Activated T-helper 2 cell treated with anti-CD3 and anti-CD28 coated beads, Interferon-gamma antibody, Interleukin-2, Interleukin-4, amounts not matched to agents 10 μg/mL and 5 μg/mL and 100 μg/mL, durations not matched to agents 14 hours and 24 hours and 36 hours (primary cell): Measurements from ENCODE around the gene ZCCHC14. TPM values are rescaled to one million over a fixed set of nuclear protein-coding genes. Genes with fewer than 3 reads are reported as not detected.

Experiments
- DNase-seq: peaks from one replicate; pipeline ENCODE4 v3.0.0; 2021; ENCODE audit warnings: low spot score
- H3K27ac Mint-ChIP-seq: one replicate; pipeline ENCODE4 v1.8.0; 2021; ENCODE audit warnings: mixed read lengths
- H3K27me3 Mint-ChIP-seq: one replicate; pipeline ENCODE4 v1.8.0; 2021; ENCODE audit warnings: low read depth, mixed read lengths
- H3K36me3 Mint-ChIP-seq: one replicate; pipeline ENCODE4 v1.8.0; 2021; ENCODE audit warnings: low read depth, mixed read lengths
- H3K4me1 Mint-ChIP-seq: one replicate; pipeline ENCODE4 v1.8.0; 2021; ENCODE audit warnings: low read depth, mixed read lengths
- H3K4me3 Mint-ChIP-seq: one replicate; pipeline ENCODE4 v1.8.0; 2021; ENCODE audit warnings: low read depth, mild to moderate bottlenecking, moderate library complexity, mixed read lengths
- H3K9me3 Mint-ChIP-seq: one replicate; pipeline ENCODE4 v1.8.0; 2021; ENCODE audit warnings: mixed read lengths
- intact Hi-C: fragments of 100-400 bp; cut with micrococcal nuclease; formaldehyde crosslinking; loops from one replicate; pipeline ENCODE4 v1.15.1; 2023
- total RNA-seq: library from RNA; stranded (reverse); gene quantifications from 2 replicates; pipeline ENCODE4 v1.2.3, GENCODE V29; 2022

The ZCCHC14 gene
- total RNA-seq, 1 donor from 2014 or later, result 8.0 TPM

DNA sequence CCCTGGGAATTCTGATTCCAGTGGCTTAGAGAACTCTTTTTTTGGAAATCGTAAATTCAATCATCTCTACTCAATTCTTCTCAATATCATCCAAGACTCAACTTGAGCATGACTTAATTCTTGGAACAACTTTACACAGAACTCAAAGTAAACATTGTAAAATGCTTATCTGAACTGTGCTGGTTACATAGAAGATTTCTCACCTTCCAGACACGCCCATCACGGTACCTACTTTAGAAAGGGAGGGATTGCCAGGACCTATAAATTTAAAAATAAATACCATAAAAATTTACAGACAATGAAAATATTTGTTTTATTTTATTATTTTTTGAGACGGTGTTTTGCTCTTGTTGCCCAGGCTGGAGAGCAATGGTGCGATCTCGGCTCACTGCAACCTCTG, 74.2 kb downstream of the ZCCHC14 start:
- intact Hi-C loops, result loop anchor here (5.0 kb wide), 1 partner anchor 219 kb away; no protein-coding TSS in a partner anchor
- no peak overlapping the region for H3K4me3 Mint-ChIP-seq
- H3K36me3 Mint-ChIP-seq, result peaks cover 12% of the 10 kb centered on the region
- no peaks in the 10 kb centered on the region for H3K27me3 Mint-ChIP-seq
- H3K27ac Mint-ChIP-seq, result no peak overlapping the region
- H3K9me3 Mint-ChIP-seq, result no peaks in the 10 kb centered on the region
- no peak for DNase-seq
- no peaks in the 10 kb centered on the region for H3K4me1 Mint-ChIP-seq

DNA sequence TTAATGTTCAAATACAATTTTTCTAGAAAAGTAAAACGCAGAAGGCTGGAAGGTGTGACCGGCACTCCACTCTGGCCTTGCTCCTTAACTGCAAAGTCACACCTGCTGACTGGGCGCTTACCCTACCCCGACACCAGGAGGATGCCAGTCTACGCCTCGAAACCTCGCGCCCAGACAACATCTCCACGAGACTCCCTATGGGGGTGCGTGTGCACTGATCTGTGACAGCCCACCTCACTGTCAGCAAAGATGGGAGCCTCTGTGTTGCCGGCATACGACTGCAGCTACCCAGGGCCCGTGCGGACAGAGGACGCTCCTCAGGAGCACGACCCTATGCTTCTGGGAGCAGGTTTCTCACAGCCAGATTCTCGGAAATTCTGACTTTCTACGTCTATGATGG, 74.6 kb downstream of the ZCCHC14 start:
- Mint-ChIP-seq H3K27me3 (no peaks in the 10 kb centered on the region), H3K4me1 (no peaks in the 10 kb centered on the region), H3K4me3 (no peak overlapping the region), H3K36me3 (peaks cover 12% of the 10 kb centered on the region), H3K9me3 (no peaks in the 10 kb centered on the region), H3K27ac (no peak overlapping the region)
- intact Hi-C loops, result loop anchor here (5.0 kb wide), 1 partner anchor 219 kb away; no protein-coding TSS in a partner anchor
- DNase-seq, result no peak

DNA sequence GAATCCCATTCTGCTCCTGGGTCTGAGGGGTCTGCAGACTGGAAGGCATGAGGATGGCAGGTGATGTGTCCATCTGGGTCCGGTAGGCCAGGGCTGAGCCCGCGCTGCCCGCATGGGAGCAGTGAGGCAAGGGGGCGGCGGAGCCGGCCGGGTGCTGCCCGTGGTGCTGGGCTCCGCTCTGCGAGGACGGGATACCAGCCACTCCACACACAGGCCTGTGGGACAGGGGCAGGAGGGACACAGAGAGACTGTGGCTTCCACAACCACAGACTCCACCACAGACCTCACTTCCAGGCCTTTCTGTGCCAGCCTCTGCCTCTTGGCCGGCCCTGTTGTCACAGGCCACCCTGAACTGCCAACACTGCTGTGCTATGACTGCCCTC, 75.3 kb downstream of the ZCCHC14 start:
- DNase-seq, result no peak
- intact Hi-C loops, result loop anchor here (5.0 kb wide), 1 partner anchor 220 kb away; no protein-coding TSS in a partner anchor
- H3K4me1 Mint-ChIP-seq, result no peaks in the 10 kb centered on the region
- no peaks in the 10 kb centered on the region for H3K27me3 Mint-ChIP-seq
- no peaks in the 10 kb centered on the region for H3K9me3 Mint-ChIP-seq
- H3K36me3 Mint-ChIP-seq, result peaks cover 9% of the 10 kb centered on the region
- H3K27ac Mint-ChIP-seq, result no peak overlapping the region
- no peak overlapping the region for H3K4me3 Mint-ChIP-seq

DNA sequence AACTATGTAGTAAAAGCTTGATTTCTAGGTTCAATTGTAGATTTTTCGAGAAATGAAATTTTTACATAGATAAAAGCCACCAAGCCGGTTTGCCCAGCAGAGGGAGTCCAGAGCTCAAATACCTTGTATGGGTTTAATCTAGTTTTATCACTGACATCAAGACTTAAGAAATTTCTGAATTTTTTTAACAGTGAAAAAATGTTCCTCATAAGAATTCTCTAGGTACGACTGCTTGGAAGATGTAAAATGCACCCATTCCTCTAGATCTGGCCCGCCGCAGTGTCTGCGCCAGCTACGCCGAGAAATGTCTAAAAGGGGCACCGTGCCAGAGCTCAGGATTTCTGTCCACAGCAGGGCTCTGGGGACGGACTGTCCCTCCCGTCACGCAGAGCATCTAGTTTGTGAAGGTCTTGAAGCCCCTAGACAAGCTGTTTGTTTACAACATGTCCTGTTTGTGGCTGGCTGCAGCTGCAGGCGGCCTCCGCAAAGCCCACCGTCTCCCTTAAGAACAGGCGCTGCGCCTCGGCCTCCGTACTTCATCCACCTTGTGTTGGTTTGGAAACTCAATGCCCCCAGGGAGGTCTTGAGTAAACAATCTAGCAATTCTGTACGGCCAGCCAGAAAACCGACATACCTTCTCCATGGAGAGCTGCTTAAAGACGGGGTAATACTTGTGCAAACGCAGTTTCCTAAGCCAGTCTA, 75.8 kb downstream of the ZCCHC14 start:
- no peak overlapping the region for H3K27ac Mint-ChIP-seq
- no peak for DNase-seq
- intact Hi-C loops, result loop anchor here (5.0 kb wide), 1 partner anchor 220 kb away; no protein-coding TSS in a partner anchor
- H3K27me3 Mint-ChIP-seq, result no peaks in the 10 kb centered on the region
- H3K4me3 Mint-ChIP-seq, result no peak overlapping the region
- H3K36me3 Mint-ChIP-seq, result peaks cover 11% of the 10 kb centered on the region
- H3K4me1 Mint-ChIP-seq, result no peaks in the 10 kb centered on the region
- H3K9me3 Mint-ChIP-seq, result no peaks in the 10 kb centered on the region

DNA sequence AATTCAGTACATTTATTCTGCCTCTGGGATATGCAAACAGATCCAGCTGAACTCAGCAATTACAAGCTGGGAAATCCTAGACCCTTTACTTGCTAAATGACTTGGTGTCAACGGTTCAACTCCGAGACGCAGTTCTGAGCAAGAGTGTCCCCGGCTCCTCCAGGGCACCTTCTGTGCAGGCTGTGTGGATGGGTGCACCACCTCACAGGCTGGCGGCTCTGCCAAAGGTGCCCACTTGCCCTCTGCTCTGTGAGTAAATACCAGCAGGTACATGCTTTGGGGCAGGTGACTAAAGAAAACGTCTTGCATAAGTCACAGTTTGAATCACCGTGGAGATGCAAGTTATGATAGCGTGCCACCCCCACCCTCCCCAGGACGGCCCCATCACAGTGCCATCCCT, 77.4 kb downstream of the ZCCHC14 start:
- Mint-ChIP-seq H3K27me3 (no peaks in the 10 kb centered on the region), H3K4me1 (no peaks in the 10 kb centered on the region), H3K9me3 (no peaks in the 10 kb centered on the region), H3K4me3 (no peak overlapping the region), H3K27ac (no peak overlapping the region), H3K36me3 (peaks cover 16% of the 10 kb centered on the region)
- intact Hi-C loops, result loop anchor here (5.0 kb wide), 1 partner anchor 222 kb away; no protein-coding TSS in a partner anchor
- DNase-seq, result no peak

DNA sequence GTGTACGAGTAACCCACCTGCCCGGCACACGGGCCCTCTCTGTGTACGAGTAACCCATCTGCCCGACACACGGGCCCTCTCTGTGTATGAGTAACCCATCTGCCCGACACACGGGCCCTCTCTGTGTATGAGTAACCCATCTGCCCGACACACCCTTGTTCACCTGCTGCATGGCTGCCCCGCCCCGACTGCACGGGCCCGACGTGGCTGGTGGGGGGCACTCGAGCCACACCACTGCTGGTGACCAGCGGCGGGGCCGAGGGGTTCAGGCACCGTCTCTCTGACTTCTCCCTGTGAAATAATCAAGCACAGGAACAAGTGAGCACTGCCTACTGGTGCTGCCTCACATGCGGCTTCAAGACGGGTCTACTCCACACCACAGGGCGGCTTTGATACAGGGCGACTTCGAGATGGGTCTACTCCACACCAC, 78.6 kb downstream of the ZCCHC14 start:
- Mint-ChIP-seq H3K27ac (no peak overlapping the region), H3K4me3 (no peak overlapping the region), H3K27me3 (no peaks in the 10 kb centered on the region), H3K36me3 (peaks cover 17% of the 10 kb centered on the region), H3K9me3 (no peaks in the 10 kb centered on the region), H3K4me1 (no peaks in the 10 kb centered on the region)
- intact Hi-C loops, result no loop called here
- no peak for DNase-seq

DNA sequence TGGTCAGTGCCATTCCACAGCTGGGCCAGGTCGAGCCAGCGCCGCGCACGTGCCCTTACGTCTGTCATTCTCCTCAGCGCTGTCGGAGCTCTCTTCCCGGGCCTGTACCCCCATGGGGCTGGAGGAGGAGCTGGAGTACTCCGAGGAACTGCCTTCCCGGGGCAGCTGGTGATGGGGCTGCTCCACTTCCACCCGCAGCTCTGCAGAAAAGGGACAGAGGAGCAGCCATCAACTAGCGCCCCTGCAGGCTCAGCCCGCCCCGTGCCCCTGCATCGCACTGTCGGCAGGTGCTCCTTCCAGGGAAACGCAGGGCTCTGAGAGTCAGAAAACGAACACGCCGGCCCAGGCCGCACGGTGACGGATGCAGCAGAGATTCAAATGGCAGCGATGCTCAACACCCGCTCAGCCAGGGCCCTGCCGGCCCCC, 79.8 kb downstream of the ZCCHC14 start:
- H3K27ac Mint-ChIP-seq, result no peak overlapping the region
- no peak for DNase-seq
- H3K4me3 Mint-ChIP-seq, result no peak overlapping the region
- H3K9me3 Mint-ChIP-seq, result no peaks in the 10 kb centered on the region
- no peaks in the 10 kb centered on the region for H3K4me1 Mint-ChIP-seq
- H3K27me3 Mint-ChIP-seq, result no peaks in the 10 kb centered on the region
- peaks cover 17% of the 10 kb centered on the region for H3K36me3 Mint-ChIP-seq
- intact Hi-C loops, result no loop called here

DNA sequence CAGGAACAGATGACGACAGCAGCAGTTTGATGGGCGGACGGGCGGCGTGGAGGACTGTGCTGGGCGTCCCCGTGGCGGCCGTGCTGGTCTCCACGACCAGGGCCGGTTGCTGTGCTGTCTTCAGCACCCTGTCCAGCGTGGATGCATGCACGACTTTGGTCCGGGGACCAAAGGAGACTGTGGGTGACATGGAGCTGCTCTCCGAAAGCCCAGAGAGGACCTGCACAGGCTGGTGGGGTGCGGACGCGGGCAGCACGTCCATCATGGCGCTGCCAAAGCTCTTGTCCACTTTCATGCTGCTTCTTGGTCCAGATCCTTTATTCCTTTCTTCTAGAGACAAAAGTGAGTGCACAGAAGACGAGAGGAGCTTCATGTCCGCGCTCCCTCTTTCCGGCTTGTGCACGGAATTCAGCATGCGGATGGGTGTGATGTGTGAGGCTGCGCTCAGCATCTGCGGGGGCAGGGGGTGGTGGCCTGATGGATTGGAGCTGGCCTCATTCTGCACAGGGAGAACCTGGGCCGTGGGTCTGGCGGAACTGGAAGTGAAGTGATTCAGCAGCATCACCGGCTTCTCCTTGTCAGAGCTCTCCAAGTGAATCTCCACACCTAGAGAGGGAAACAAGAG, 80.3 kb downstream of the ZCCHC14 start:
- H3K36me3 Mint-ChIP-seq, result peaks cover 18% of the 10 kb centered on the region
- H3K27ac Mint-ChIP-seq, result no peak overlapping the region
- intact Hi-C loops, result no loop called here
- H3K4me1 Mint-ChIP-seq, result no peaks in the 10 kb centered on the region
- DNase-seq, result no peak
- H3K4me3 Mint-ChIP-seq, result no peak overlapping the region
- H3K9me3 Mint-ChIP-seq, result no peaks in the 10 kb centered on the region
- no peaks in the 10 kb centered on the region for H3K27me3 Mint-ChIP-seq

DNA sequence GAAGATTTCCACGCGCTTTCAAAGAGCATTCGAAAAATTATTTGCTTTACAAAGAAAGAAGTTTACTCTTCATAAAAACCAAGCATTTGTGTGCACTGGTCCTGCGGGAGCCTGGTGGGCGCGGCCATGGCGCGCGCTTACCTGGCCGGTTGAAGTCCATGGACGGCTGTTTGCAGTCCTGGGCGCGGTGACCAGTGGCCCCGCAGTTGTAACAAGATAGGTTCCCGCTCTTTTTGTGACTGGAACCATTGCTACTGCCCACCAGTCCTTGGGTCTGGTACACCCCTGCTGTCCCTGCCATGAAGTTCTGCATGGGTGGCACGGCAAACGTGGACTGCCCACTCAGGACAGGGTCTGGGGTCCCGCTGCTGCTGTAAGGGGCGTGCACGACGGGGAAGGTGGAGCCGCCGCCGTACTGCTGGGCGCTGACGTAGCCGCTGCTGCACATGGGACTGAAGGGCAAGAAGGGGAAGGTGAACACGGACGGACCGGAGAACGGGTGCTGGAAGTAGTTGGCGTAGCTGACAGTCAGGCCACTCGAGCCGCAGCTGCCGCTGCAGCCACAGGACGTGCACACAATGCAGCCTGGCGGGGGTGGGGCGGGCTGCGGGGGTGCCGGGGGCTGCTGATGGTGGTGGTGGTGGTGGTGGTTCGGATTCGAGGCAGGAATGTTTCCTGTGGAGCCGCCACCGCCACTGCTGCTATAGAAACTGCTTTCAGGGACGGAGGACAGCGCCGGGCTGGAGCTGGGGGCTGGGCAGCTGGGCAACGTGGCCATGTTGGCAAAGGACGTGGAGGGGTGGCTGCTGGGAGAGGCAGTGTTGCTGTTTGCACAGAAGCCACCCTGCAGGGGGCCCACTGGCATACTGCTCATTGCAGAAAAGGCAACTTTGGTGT, 81.2 kb downstream of the ZCCHC14 start:
- intact Hi-C loops, result no loop called here
- Mint-ChIP-seq H3K36me3 (peaks cover 20% of the 10 kb centered on the region), H3K27me3 (no peaks in the 10 kb centered on the region), H3K9me3 (no peaks in the 10 kb centered on the region), H3K4me3 (no peak overlapping the region), H3K27ac (no peak overlapping the region), H3K4me1 (no peaks in the 10 kb centered on the region)
- no peak for DNase-seq

DNA sequence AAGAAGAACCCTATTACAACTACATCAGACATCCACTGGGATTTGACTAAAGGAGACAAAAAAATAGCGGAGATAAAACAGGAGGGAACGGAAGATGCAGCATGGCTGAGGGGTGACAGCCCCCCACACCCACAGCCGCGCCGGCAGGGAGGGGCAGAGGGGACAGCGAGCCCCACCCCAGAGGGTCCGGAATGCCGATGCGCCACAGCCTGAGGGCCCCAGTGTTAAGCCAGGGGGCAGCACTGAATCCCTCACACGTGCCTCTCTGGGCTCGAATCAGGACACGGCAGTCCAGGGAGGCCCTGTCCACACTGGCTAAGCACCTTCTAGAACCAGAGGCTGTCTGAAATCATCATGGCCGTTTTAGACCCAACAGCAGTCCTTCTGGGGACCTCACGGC, 81.9 kb downstream of the ZCCHC14 start:
- H3K4me1 Mint-ChIP-seq, result no peaks in the 10 kb centered on the region
- intact Hi-C loops, result no loop called here
- no peak overlapping the region for H3K4me3 Mint-ChIP-seq
- no peak for DNase-seq
- peaks cover 21% of the 10 kb centered on the region for H3K36me3 Mint-ChIP-seq
- H3K27ac Mint-ChIP-seq, result no peak overlapping the region
- no peaks in the 10 kb centered on the region for H3K9me3 Mint-ChIP-seq
- H3K27me3 Mint-ChIP-seq, result no peaks in the 10 kb centered on the region

DNA sequence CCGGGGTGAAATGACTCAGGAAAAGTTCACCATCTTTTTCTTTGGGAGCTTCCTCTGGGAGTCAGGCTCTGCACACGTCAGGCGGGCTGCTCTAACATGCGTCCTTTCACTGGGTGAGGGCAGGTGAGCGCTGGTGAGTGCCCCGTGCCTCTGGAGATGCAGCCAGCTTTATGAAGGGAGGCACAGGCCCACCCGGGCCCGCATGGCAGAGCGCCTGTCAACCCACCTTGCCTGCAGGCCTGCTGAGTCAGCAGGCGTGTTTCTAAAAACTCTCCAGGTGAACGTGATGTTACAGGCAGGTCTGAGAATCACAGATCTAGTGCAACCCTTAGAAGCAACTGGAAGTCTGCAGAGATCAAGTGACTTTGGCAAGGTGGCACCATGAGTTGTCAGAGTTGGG, 82.3 kb downstream of the ZCCHC14 start:
- Mint-ChIP-seq H3K36me3 (peaks cover 24% of the 10 kb centered on the region), H3K4me1 (no peaks in the 10 kb centered on the region), H3K27me3 (no peaks in the 10 kb centered on the region), H3K27ac (no peak overlapping the region), H3K9me3 (no peaks in the 10 kb centered on the region), H3K4me3 (no peak overlapping the region)
- no peak for DNase-seq
- intact Hi-C loops, result no loop called here

DNA sequence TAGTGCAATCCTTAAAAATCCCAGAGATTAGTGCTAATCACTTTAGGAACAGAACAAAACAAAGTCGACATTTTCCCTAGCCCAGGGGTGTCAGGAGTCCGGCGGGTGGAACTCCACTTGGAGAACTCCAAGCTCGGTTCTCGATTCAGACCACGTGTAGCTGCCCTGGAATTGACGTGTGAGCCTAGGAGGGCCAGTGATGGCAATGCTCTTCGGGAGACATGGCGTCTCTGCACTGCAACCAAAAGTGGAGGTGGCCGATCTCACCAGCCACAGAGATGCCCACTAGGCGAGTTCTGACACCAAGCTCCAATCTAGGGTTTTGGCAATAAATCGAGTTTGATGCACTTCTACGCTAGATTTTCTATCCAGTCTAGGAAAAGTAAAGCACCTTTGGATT, 83.0 kb downstream of the ZCCHC14 start:
- intact Hi-C loops, result no loop called here
- no peak overlapping the region for H3K27ac Mint-ChIP-seq
- DNase-seq, result no peak
- H3K4me3 Mint-ChIP-seq, result no peak overlapping the region
- H3K9me3 Mint-ChIP-seq, result no peaks in the 10 kb centered on the region
- H3K4me1 Mint-ChIP-seq, result no peaks in the 10 kb centered on the region
- no peaks in the 10 kb centered on the region for H3K27me3 Mint-ChIP-seq
- peaks cover 27% of the 10 kb centered on the region for H3K36me3 Mint-ChIP-seq

DNA sequence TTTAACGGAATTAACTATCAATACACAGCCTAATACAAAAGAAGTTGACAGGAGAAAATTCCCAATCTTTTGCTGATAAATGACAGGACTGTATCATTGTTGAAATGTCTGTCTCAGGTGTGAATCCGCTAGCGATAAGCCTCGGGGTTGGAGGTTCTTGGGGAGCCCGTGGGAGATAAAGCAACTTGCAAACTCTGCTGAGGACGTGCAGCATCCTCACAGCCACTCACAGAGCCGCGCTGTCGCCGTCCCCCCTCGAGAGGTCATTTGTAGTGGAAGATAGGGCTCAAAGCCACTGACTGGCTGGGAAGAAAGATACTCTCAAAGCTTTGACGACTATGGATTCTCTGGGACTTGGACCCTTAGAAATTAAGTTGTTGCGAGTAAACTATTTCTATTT, 83.7 kb downstream of the ZCCHC14 start:
- no peak overlapping the region for H3K4me3 Mint-ChIP-seq
- H3K36me3 Mint-ChIP-seq, result peaks cover 27% of the 10 kb centered on the region
- no peak overlapping the region for H3K27ac Mint-ChIP-seq
- no peaks in the 10 kb centered on the region for H3K4me1 Mint-ChIP-seq
- intact Hi-C loops, result no loop called here
- DNase-seq, result no peak
- no peaks in the 10 kb centered on the region for H3K9me3 Mint-ChIP-seq
- no peaks in the 10 kb centered on the region for H3K27me3 Mint-ChIP-seq
